ENCODE measurements around the gene ANO2. TPM values are rescaled to one million over a fixed set of nuclear protein-coding genes. Genes with fewer than 3 reads are reported as not detected.

ANO2 gene
- total RNA-seq, 2 experiments from 2014 or later: not detected

- Mint-ChIP-seq H3K27me3 (peaks cover 11% of the 10 kb centered on the region), H3K27ac (no peak overlapping the region), H3K36me3 (ENCODE audit: low read depth) (no peaks in the 10 kb centered on the region), H3K4me1 (ENCODE audit: low read depth) (no peaks in the 10 kb centered on the region), H3K4me3 (no peak overlapping the region), H3K9me3 (no peaks in the 10 kb centered on the region)
- no peak for ATAC-seq
- ChIA-PET POLR2A (no interaction called here), CTCF (interaction anchor here (0.9 to 1.5 kb wide), 3 partner anchors 13 to 235 kb away, joined by 3 to 4 read pairs (median 4); no protein-coding TSS in a partner anchor)
- no peak for TF ChIP-seq CTCF (IDR thresholded peaks at IDR 0.05)
- DNase-seq: no peak
- intact Hi-C loops (cut with micrococcal nuclease): no loop called here
Observed at GRCh38 chr12:5556946-5557673, 387.9 kb downstream of the ANO2 start.

GRCh38 chr12:5556033-5556614 lies 388.9 kb downstream of the ANO2 start:
- peak; percentile 61 for TF ChIP-seq CTCF (IDR thresholded peaks at IDR 0.05)
- Mint-ChIP-seq H3K4me1 (ENCODE audit: low read depth) (no peaks in the 10 kb centered on the region), H3K4me3 (no peak overlapping the region), H3K27ac (no peak overlapping the region), H3K27me3 (peaks cover 15% of the 10 kb centered on the region), H3K9me3 (no peaks in the 10 kb centered on the region), H3K36me3 (ENCODE audit: low read depth) (no peaks in the 10 kb centered on the region)
- intact Hi-C loops (cut with micrococcal nuclease): no loop called here
- DNase-seq: peak; percentile 12
- ATAC-seq: no peak
- ChIA-PET POLR2A (no interaction called here), CTCF (interaction anchor here (0.9 to 1.5 kb wide), 5 partner anchors 11 to 236 kb away, joined by 3 to 4 read pairs (median 4); no protein-coding TSS in a partner anchor)

GRCh38 chr12:5554711-5555110 lies 390.3 kb downstream of the ANO2 start:
- CTCF ChIA-PET: no interaction called here
- H3K4me1 Mint-ChIP-seq (ENCODE audit: low read depth): no peaks in the 10 kb centered on the region

GRCh38 chr12:5549011-5549410 lies 396.0 kb downstream of the ANO2 start:
- no peak for ATAC-seq
- ChIA-PET POLR2A (no interaction called here), CTCF (no interaction called here)
- Mint-ChIP-seq H3K9me3 (peaks cover 6% of the 10 kb centered on the region), H3K36me3 (ENCODE audit: low read depth) (no peaks in the 10 kb centered on the region), H3K27me3 (peaks cover 13% of the 10 kb centered on the region), H3K4me3 (no peak overlapping the region), H3K27ac (no peak overlapping the region), H3K4me1 (ENCODE audit: low read depth) (no peaks in the 10 kb centered on the region)
- intact Hi-C loops (cut with micrococcal nuclease): no loop called here
- DNase-seq: no peak
- TF ChIP-seq CTCF (IDR thresholded peaks at IDR 0.05): no peak

More at GRCh38 chr12:5554711-5555110, 390.3 kb downstream of the ANO2 start:
- Mint-ChIP-seq H3K4me3 (no peak overlapping the region), H3K27me3 (peaks cover 21% of the 10 kb centered on the region), H3K36me3 (ENCODE audit: low read depth) (no peaks in the 10 kb centered on the region), H3K9me3 (no peaks in the 10 kb centered on the region), H3K27ac (no peak overlapping the region)
- ATAC-seq (no peak), DNase-seq (no peak)
- TF ChIP-seq CTCF (IDR thresholded peaks at IDR 0.05): no peak
- intact Hi-C loops (cut with micrococcal nuclease): no loop called here
- POLR2A ChIA-PET: no interaction called here

Measured in activated CD8-positive, alpha-beta T cell treated with anti-CD3 and anti-CD28 coated beads for 36 hours (primary cell).